DOHH2 (cell line): ENCODE results near the gene FTO.

Experiments
- H3F3A ChIP-seq: fragments of 200-600 bp; sonication (generic), shearing (Covaris generic); 2 replicates; pipeline ENCODE4 v1.6.0; 2016; ENCODE audit warnings: antibody characterized with exemption, mild to moderate bottlenecking; ENCODE audit not compliant: control insufficient read depth, insufficient read depth
- H3K27ac ChIP-seq: fragments of 200-600 bp; sonication (generic); 2 replicates; pipeline ENCODE4 v1.5.1; 2014; ENCODE audit warnings: low read depth, mild to moderate bottlenecking, low read length, moderate library complexity
- H3K27me3 ChIP-seq: fragments of 200-600 bp; sonication (generic); 2 replicates; pipeline ENCODE4 v1.6.1; 2014; ENCODE audit warnings: mild to moderate bottlenecking, low read length, mixed read lengths; ENCODE audit not compliant: control insufficient read depth
- H3K36me3 ChIP-seq: fragments of 200-600 bp; sonication (generic); 2 replicates; pipeline ENCODE4 v1.6.1; 2014; ENCODE audit warnings: mild to moderate bottlenecking, low read length, moderate library complexity, mixed read lengths; ENCODE audit not compliant: control insufficient read depth
- H3K4me1 ChIP-seq: fragments of 200-600 bp; sonication (generic); 2 replicates; pipeline ENCODE4 v1.6.1; 2014; ENCODE audit warnings: mild to moderate bottlenecking, low read length, mixed read lengths; ENCODE audit not compliant: control insufficient read depth
- H3K4me2 ChIP-seq: fragments of 200-600 bp; sonication (generic); 2 replicates; pipeline ENCODE4 v1.6.0; 2014; ENCODE audit warnings: mild to moderate bottlenecking, low read length, moderate library complexity
- H3K4me3 ChIP-seq: fragments of 200-600 bp; sonication (generic); 2 replicates; pipeline ENCODE4 v1.5.1; 2014; ENCODE audit warnings: mild to moderate bottlenecking, low read length, mixed read lengths
- H3K79me2 ChIP-seq: fragments of 200-600 bp; sonication (generic); 2 replicates; pipeline ENCODE4 v1.6.1; 2014; ENCODE audit warnings: mild to moderate bottlenecking, low read length, mixed read lengths; ENCODE audit not compliant: control insufficient read depth
- H3K9me2 ChIP-seq: fragments of 200-600 bp; sonication (generic); replicated peaks from 2 replicates; pipeline ENCODE4 v1.6.1; 2014; ENCODE audit warnings: mild to moderate bottlenecking, low read length, mixed read lengths; ENCODE audit not compliant: control insufficient read depth
- H3K9me3 ChIP-seq: fragments of 200-600 bp; sonication (generic); 2 replicates; pipeline ENCODE4 v1.6.1; 2014; ENCODE audit warnings: antibody characterized with exemption, low read length, mixed read lengths; ENCODE audit not compliant: control insufficient read depth, insufficient read depth
- H4K20me1 ChIP-seq: fragments of 200-600 bp; sonication (generic); 2 replicates; pipeline ENCODE4 v1.6.0; 2014; ENCODE audit warnings: low read depth, mild to moderate bottlenecking, antibody characterized with exemption, low read length, moderate library complexity; ENCODE audit not compliant: control insufficient read depth, insufficient read depth
- EZH2phosphoT487 ChIP-seq: fragments of 200-600 bp; sonication (generic); IDR thresholded peaks from 2 replicates; pipeline ENCODE4 v1.6.1; 2017; ENCODE audit warnings: borderline replicate concordance, mild to moderate bottlenecking, antibody characterized with exemption, low read length, moderate library complexity, mixed read lengths
- TF ChIP-seq, protein P1 (sequence below): fragments of 200-600 bp; sonication (generic); IDR thresholded peaks from one replicate; pipeline ENCODE4 v1.5.1; 2014; ENCODE audit warnings: antibody characterized with exemption, mild to moderate bottlenecking, low read depth, low read length; ENCODE audit not compliant: poor library complexity, severe bottlenecking

FTO gene

DNA sequence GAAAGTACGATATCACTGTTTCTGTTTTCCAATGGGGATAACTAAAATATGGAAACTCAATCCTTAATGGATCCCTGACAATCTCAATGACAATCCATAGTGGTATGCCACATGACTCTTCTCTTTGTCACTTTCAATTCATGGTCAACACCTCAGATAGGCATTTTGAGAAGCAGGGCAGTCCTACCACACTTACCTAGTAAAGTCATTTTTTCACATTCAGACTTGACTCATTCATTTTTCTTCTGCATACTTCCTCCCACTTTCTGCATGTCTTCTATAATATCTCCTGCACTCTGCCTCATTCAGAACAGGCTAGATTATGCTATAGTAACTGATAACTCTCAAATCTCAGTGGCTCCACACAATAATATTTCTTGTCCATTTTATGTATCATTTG is 117.5 kb downstream of the FTO start:
- no peaks in the 10 kb centered on the region for H4K20me1 ChIP-seq
- peaks cover 5% of the 10 kb centered on the region for H3K4me1 ChIP-seq
- no peak overlapping the region for H3K27ac ChIP-seq
- no peaks in the 10 kb centered on the region for H3K27me3 ChIP-seq
- H3K9me2 ChIP-seq, result no peaks in the 10 kb centered on the region
- no peaks in the 10 kb centered on the region for H3K79me2 ChIP-seq
- TF ChIP-seq, protein P1, sequence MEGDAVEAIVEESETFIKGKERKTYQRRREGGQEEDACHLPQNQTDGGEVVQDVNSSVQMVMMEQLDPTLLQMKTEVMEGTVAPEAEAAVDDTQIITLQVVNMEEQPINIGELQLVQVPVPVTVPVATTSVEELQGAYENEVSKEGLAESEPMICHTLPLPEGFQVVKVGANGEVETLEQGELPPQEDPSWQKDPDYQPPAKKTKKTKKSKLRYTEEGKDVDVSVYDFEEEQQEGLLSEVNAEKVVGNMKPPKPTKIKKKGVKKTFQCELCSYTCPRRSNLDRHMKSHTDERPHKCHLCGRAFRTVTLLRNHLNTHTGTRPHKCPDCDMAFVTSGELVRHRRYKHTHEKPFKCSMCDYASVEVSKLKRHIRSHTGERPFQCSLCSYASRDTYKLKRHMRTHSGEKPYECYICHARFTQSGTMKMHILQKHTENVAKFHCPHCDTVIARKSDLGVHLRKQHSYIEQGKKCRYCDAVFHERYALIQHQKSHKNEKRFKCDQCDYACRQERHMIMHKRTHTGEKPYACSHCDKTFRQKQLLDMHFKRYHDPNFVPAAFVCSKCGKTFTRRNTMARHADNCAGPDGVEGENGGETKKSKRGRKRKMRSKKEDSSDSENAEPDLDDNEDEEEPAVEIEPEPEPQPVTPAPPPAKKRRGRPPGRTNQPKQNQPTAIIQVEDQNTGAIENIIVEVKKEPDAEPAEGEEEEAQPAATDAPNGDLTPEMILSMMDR, result no peak
- TF ChIP-seq EZH2phosphoT487, result no peak
- 0 out of 2 replicates have a peak, but pooled peaks cover 4% of the 10 kb centered on the region for H3F3A ChIP-seq
- no peak overlapping the region for H3K4me2 ChIP-seq
- H3K36me3 ChIP-seq, result peaks cover 7% of the 10 kb centered on the region; the same call in 1 of the 2 replicates
- no peak overlapping the region for H3K4me3 ChIP-seq
- no peaks in the 10 kb centered on the region for H3K9me3 ChIP-seq

DNA sequence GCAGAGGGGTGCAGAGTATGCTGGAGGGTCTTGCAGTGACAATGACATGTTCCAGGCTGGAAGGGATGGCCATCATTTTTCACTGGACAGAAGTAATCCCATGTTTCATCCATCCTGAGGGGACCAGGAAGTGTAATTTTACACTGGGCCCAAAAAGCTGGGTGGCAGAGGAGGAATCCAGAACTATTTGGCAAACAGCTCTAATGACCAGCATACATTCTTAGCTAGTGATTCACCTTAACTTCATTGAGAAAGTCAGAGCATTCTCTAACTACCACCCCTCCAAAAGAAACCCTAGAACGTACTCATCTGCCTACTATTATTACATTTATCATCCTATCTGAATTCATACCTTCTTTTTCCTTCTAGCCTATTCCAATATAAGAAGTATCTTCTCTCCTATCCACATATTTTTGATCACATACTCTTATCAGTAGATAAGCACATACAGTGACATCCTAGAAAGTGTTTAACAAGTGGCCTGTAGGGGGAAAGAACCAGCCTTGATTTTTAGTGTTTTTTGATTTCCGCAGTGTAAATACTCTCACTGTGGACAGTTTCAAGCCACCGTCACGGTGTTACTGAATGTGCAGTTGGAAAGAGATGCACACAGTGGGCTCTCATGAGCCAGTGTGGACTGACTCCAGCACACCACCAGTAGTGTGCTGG is 118.1 kb downstream of the FTO start:
- Histone ChIP-seq H3K9me3 (no peaks in the 10 kb centered on the region), H3K27ac (no peak overlapping the region), H3K79me2 (no peaks in the 10 kb centered on the region), H4K20me1 (no peaks in the 10 kb centered on the region), H3K36me3 (peaks cover 8% of the 10 kb centered on the region; the same call in 1 of the 2 replicates), H3K27me3 (no peaks in the 10 kb centered on the region), H3K4me3 (no peak overlapping the region), H3K4me2 (no peak overlapping the region), H3K9me2 (no peaks in the 10 kb centered on the region), H3K4me1 (peaks cover 5% of the 10 kb centered on the region), H3F3A (0 out of 2 replicates have a peak, but pooled peaks cover 4% of the 10 kb centered on the region)
- TF ChIP-seq EZH2phosphoT487, result no peak
- TF ChIP-seq, protein P1, result no peak

DNA sequence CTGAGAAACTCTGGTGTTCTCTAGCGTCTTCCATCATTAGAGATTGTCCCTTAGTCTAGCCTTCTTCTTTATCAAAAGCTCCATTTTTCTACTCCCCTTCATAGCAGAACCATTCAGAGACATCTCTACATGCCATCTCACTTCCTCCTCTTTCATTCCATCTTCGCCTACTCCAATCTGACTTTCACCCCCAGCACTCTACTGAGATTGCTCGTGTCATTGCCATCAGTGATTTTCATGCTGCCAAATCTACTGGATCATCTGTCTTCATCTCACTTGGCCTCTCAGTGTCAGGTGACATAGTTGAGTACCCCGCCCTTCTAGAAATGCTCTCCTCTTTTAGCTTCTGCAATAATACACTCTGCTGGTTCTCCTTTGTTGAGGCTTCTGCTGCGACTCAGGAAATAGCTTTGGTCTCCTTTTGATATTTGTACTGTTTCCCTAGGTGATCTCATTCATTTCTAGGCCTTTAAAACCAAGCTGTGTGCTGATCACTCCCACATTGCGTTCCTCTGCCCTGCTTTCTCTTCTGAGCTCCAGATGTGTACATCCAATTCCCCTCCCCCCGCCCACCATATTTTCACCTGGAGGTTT is 119.1 kb downstream of the FTO start:
- TF ChIP-seq, protein P1, result no peak
- no peak for TF ChIP-seq EZH2phosphoT487
- Histone ChIP-seq H3K27me3 (no peaks in the 10 kb centered on the region), H3K4me2 (no peak overlapping the region), H3K9me3 (no peaks in the 10 kb centered on the region), H3K79me2 (no peaks in the 10 kb centered on the region), H3K4me1 (peaks cover 5% of the 10 kb centered on the region), H4K20me1 (no peaks in the 10 kb centered on the region), H3K27ac (no peak overlapping the region), H3K9me2 (no peaks in the 10 kb centered on the region), H3K4me3 (no peak overlapping the region), H3F3A (0 out of 2 replicates have a peak, but pooled peaks cover 4% of the 10 kb centered on the region), H3K36me3 (peaks cover 8% of the 10 kb centered on the region; the same call in 1 of the 2 replicates)
